MM.1S (cell line): ENCODE data around the gene RNF220.

Experiments
- DNase-seq: peaks from one replicate; pipeline ENCODE4 v3.0.0-alpha.2; 2015
- H2AFZ ChIP-seq: fragments of 300-600 bp; sonication (generic); 2 replicates; pipeline ENCODE4 v1.6.0; 2016; ENCODE audit warnings: antibody characterized with exemption, low read length
- H3F3A ChIP-seq: fragments of 300-600 bp; sonication (generic); 2 replicates; pipeline ENCODE4 v1.6.1; 2016; ENCODE audit warnings: mild to moderate bottlenecking, antibody characterized with exemption, low read length, moderate library complexity, mixed read lengths; ENCODE audit not compliant: insufficient read depth
- H3K27ac ChIP-seq: fragments of 300-600 bp; sonication (generic); 2 replicates; pipeline ENCODE4 v1.5.1; 2016; ENCODE audit warnings: mild to moderate bottlenecking, low read length
- H3K27me3 ChIP-seq: fragments of 300-600 bp; sonication (generic); replicated peaks from 2 replicates; pipeline ENCODE4 v1.6.0; 2016; ENCODE audit warnings: low read length; ENCODE audit not compliant: insufficient read depth
- H3K36me3 ChIP-seq: fragments of 300-600 bp; sonication (generic); replicated peaks from 2 replicates; pipeline ENCODE4 v1.6.1; 2016; ENCODE audit warnings: mild to moderate bottlenecking, low read length, mixed read lengths; ENCODE audit not compliant: insufficient read depth
- H3K4me1 ChIP-seq: fragments of 300-600 bp; sonication (generic); 2 replicates; pipeline ENCODE4 v1.6.1; 2016; ENCODE audit warnings: low read length, mixed read lengths
- H3K4me2 ChIP-seq: fragments of 300-600 bp; sonication (generic); 2 replicates; pipeline ENCODE4 v1.6.0; 2016; ENCODE audit warnings: low read depth, low read length
- H3K4me3 ChIP-seq: fragments of 300-600 bp; sonication (generic); 2 replicates; pipeline ENCODE4 v1.5.1; 2016; ENCODE audit warnings: low read length, mixed read lengths
- H3K79me2 ChIP-seq: fragments of 300-600 bp; sonication (generic); 2 replicates; pipeline ENCODE4 v1.6.1; 2016; ENCODE audit warnings: mixed run types, low read length, mixed read lengths
- H3K9ac ChIP-seq: fragments of 300-600 bp; sonication (generic); 2 replicates; pipeline ENCODE4 v1.6.1; 2016; ENCODE audit warnings: low read length, mixed read lengths
- H3K9me2 ChIP-seq: fragments of 300-600 bp; sonication (generic); replicated peaks from 2 replicates; pipeline ENCODE4 v1.6.1; 2016; ENCODE audit warnings: mild to moderate bottlenecking, low read length, mixed read lengths; ENCODE audit not compliant: insufficient read depth
- H3K9me3 ChIP-seq: fragments of 300-600 bp; sonication (generic); replicated peaks from 2 replicates; pipeline ENCODE4 v1.6.1; 2016; ENCODE audit warnings: mild to moderate bottlenecking, low read length, mixed read lengths; ENCODE audit not compliant: insufficient read depth
- H4K20me1 ChIP-seq: fragments of 300-600 bp; sonication (generic); 2 replicates; pipeline ENCODE4 v1.6.1; 2016; ENCODE audit warnings: mild to moderate bottlenecking, low read length, moderate library complexity, mixed read lengths; ENCODE audit not compliant: insufficient read depth
- EZH2 ChIP-seq: fragments of 300-600 bp; sonication (generic); optimal IDR thresholded peaks from 2 replicates; pipeline ENCODE3; 2017; ENCODE audit warnings: low read depth, mild to moderate bottlenecking, antibody characterized with exemption, low read length, mixed read lengths
- EZH2phosphoT487 ChIP-seq: fragments of 300-600 bp; sonication (generic); IDR thresholded peaks from 2 replicates; pipeline ENCODE4 v1.6.1; 2018; ENCODE audit warnings: antibody characterized with exemption, low read length
- TF ChIP-seq, protein P1 (sequence below): fragments of 300-600 bp; sonication (generic); IDR thresholded peaks from 2 replicates; pipeline ENCODE4 v1.5.1; 2016; ENCODE audit warnings: antibody characterized with exemption, low read length, mixed read lengths

The RNF220 gene

DNA sequence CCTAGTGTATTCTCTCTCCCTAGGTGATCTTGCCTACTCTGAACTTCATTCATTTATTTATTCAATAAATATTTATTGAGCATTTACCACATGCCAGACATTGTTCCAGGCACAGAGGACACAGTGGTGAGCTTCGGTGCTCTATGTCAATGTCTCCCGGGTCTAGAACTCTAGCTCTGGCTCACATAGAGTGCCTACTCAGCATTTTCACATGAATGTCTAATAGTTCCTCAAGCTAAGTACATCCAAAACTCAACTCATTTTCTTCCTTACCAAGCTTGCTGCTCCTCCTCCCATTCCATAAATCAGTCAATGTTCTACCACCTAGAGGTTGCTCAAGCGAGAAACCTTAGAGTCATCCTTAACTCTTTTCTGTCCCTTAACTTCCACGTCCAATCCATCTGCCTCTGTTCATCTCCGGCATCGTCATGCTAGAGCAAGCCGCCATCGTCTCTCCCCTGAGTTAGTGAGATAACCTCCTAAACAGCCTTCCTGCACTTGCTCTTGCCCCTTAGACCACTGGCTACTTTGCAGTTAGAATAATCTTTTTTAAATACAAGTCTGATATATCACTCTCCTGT, 201.7 kb downstream of the RNF220 start:
- DNase-seq: no peak
- TF ChIP-seq EZH2phosphoT487 (no peak), EZH2 (no peak)
- TF ChIP-seq, protein P1, sequence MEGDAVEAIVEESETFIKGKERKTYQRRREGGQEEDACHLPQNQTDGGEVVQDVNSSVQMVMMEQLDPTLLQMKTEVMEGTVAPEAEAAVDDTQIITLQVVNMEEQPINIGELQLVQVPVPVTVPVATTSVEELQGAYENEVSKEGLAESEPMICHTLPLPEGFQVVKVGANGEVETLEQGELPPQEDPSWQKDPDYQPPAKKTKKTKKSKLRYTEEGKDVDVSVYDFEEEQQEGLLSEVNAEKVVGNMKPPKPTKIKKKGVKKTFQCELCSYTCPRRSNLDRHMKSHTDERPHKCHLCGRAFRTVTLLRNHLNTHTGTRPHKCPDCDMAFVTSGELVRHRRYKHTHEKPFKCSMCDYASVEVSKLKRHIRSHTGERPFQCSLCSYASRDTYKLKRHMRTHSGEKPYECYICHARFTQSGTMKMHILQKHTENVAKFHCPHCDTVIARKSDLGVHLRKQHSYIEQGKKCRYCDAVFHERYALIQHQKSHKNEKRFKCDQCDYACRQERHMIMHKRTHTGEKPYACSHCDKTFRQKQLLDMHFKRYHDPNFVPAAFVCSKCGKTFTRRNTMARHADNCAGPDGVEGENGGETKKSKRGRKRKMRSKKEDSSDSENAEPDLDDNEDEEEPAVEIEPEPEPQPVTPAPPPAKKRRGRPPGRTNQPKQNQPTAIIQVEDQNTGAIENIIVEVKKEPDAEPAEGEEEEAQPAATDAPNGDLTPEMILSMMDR: no peak
- Histone ChIP-seq H3K4me2 (no peak overlapping the region), H3K27ac (no peak overlapping the region), H3K9ac (no peak overlapping the region), H3K9me3 (no peaks in the 10 kb centered on the region), H3F3A (no peaks in the 10 kb centered on the region), H3K4me3 (no peak overlapping the region), H3K27me3 (peaks cover 28% of the 10 kb centered on the region), H4K20me1 (no peaks in the 10 kb centered on the region), H2AFZ (no peak overlapping the region), H3K4me1 (no peaks in the 10 kb centered on the region), H3K79me2 (no peaks in the 10 kb centered on the region), H3K36me3 (no peaks in the 10 kb centered on the region), H3K9me2 (no peaks in the 10 kb centered on the region)

DNA sequence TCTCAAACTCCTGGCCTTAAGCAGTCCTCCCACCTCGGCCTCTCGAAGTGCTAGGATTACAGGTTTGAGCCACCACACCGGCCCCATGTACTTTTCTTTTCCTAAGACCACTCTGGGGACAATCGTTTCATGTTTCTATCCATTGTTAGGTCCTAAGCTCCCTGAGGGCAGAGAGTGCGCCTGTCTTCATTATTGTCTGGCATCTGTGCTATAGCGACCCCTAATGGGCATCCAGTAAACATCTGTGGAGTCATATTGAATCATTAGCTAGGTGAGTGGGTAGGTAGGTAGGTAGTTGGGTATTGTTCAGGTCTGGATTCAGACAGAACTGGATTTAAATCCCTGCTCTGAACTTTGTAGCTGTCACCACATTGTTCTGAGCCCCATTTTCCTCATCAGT, 203.1 kb downstream of the RNF220 start:
- no peaks in the 10 kb centered on the region for H3K36me3 ChIP-seq
- H3K9me3 ChIP-seq: no peaks in the 10 kb centered on the region
- H3K4me1 ChIP-seq: no peaks in the 10 kb centered on the region
- no peak overlapping the region for H3K9ac ChIP-seq
- no peaks in the 10 kb centered on the region for H3F3A ChIP-seq
- TF ChIP-seq, protein P1: peak; percentile 45
- TF ChIP-seq EZH2phosphoT487 (no peak), EZH2 (no peak)
- no peak overlapping the region for H2AFZ ChIP-seq
- no peak overlapping the region for H3K4me3 ChIP-seq
- no peaks in the 10 kb centered on the region for H4K20me1 ChIP-seq
- no peak for DNase-seq
- H3K79me2 ChIP-seq: no peaks in the 10 kb centered on the region
- H3K27ac ChIP-seq: no peak overlapping the region
- H3K4me2 ChIP-seq: no peak overlapping the region
- H3K27me3 ChIP-seq: peaks cover 17% of the 10 kb centered on the region; the same call in 1 of the 2 replicates
- H3K9me2 ChIP-seq: no peaks in the 10 kb centered on the region

DNA sequence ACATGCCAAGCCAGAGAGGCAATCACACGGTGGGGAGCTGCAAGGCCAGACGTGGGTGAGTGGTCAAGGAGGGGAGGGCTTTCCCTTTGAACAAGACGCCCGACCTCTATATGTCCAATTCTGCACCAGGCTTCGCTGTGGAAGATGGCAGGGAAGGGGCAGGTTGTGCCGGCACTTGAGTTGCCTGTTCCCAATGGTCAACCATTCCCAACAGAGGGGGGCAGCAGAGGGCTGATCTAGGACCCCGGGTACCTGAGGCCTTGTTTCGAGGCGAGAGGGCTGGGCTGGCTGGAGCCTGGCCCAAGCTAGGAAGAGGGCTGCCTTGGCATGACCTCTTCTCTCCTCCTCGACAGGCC, 204.3 kb downstream of the RNF220 start:
- Histone ChIP-seq H3K79me2 (no peaks in the 10 kb centered on the region), H3K4me3 (no peak overlapping the region), H3K27me3 (peaks cover 10% of the 10 kb centered on the region; the same call in 1 of the 2 replicates), H3K9ac (no peak overlapping the region), H2AFZ (no peak overlapping the region), H3K4me2 (no peak overlapping the region), H3K9me3 (no peaks in the 10 kb centered on the region), H3F3A (no peaks in the 10 kb centered on the region), H3K27ac (no peak overlapping the region), H3K36me3 (no peaks in the 10 kb centered on the region), H4K20me1 (no peaks in the 10 kb centered on the region), H3K4me1 (no peaks in the 10 kb centered on the region), H3K9me2 (no peaks in the 10 kb centered on the region)
- TF ChIP-seq, protein P1: peak; percentile 39
- TF ChIP-seq EZH2phosphoT487: no peak
- no peak for DNase-seq
